ENCODE results near the gene TNPO1.

GRCh38 chr5:72835633-72836032, 19.2 kb downstream of the TNPO1 start:
- TF ChIP-seq CTCF (conservative IDR thresholded peaks at IDR 0.05 in 1 of 2, IDR thresholded peaks at IDR 0.05 in 1 of 2; ENCODE audit: low read depth in 1 of 2, low read length in 2 of 2) = no peak
- no peak for TF ChIP-seq EZH2 (IDR thresholded peaks at IDR 0.05; ENCODE audit: low read length, missing control alignments)
